GM18870 (cell line): ENCODE data around the gene PCDHGA12.
A peak's percentile ranks its signal among the peaks of the same experiment; 100 is the strongest.

Source experiments
- ATAC-seq: cut with Tn5 transposase; IDR thresholded peaks from one replicate; pipeline ENCODE4 v1.9.1; 2021; ENCODE audit warnings: moderate library complexity; ENCODE audit not compliant: unreplicated experiment

Gene PCDHGA12

GRCh38 chr5:141439411-141440141, 9.3 kb downstream of the PCDHGA12 start:
- ATAC-seq: no peak

GRCh38 chr5:141440341-141440740, 10.0 kb downstream of the PCDHGA12 start:
- no peak for ATAC-seq

GRCh38 chr5:141441571-141442170, 11.4 kb downstream of the PCDHGA12 start:
- ATAC-seq: no peak

DNA sequence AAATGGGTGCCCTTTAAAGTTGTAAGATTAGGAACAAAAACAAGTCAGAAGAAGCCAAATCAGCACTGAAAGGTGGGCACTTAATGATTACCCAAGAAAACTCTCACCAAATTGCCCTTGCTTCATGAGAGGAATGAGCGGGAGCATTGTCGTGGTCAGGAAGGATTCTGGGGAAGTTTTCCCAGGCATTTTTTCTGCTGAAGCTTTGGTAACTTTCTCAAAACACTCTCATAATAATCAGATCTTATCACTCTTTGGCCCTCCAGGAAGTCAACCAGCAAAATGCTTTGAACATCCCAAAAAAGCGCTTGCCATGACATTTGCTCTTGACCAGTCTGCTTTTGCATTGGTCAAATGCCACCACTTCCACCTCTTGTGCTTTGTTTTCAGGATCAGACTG, 35.0 kb downstream of the PCDHGA12 start:
- ATAC-seq: no peak

- peak; percentile 86 for ATAC-seq
These were observed 45.4 kb downstream of the PCDHGA12 start, which contains the start of gene PCDHGC3 for GRCh38 chr5:141475625-141476131. Gene PCDHGC3 (plus strand): TSS chr5:141475966. CDS start chr5:141476117, 151 bp downstream.

- ATAC-seq: peak; percentile 24
These were observed 46.0 kb downstream of the PCDHGA12 start for GRCh38 chr5:141476132-141476911.

GRCh38 chr5:141477044-141477575, 46.8 kb downstream of the PCDHGA12 start:
- ATAC-seq: no peak

DNA sequence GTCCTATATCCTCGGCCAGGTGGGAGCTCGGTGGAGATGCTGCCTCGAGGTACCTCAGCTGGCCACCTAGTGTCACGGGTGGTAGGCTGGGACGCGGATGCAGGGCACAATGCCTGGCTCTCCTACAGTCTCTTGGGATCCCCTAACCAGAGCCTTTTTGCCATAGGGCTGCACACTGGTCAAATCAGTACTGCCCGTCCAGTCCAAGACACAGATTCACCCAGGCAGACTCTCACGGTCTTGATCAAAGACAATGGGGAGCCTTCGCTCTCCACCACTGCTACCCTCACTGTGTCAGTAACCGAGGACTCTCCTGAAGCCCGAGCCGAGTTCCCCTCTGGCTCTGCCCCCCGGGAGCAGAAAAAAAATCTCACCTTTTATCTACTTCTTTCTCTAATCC, 47.5 kb downstream of the PCDHGA12 start:
- ATAC-seq: no peak

DNA sequence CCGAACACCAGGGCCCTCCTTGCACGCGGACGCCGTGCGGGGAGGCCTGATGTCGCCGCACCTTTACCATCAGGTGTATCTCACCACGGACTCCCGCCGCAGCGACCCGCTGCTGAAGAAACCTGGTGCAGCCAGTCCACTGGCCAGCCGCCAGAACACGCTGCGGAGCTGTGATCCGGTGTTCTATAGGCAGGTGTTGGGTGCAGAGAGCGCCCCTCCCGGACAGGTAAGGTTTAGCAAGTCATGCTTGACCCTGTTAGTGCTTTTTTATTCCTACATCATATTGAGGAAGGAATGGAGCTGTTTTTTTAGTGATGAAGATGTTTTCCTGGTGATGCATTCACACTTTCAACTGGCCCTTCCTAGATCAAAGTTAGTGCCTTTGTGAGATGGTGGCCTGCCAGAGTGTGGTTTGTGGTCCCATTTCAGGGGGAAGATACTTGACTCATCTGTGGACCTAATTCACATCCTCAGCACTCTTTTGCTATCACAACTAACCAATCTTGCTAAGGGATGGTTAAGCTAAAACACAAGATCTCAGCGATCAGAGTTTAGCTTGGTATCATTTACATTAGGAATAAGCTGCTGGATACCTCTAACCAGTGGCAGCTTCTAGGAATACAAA, 48.1 kb downstream of the PCDHGA12 start:
- ATAC-seq: no peak

GRCh38 chr5:141479776-141480175, 49.5 kb downstream of the PCDHGA12 start:
- no peak for ATAC-seq
